RWPE1 (cell line): ENCODE results near the gene ZFYVE19.
A peak's percentile ranks its signal among the peaks of the same experiment; 100 is the strongest.

Source experiments
- CTCF ChIA-PET: fragments of 350-600 bp; sonication (Branson Sonifier 250); formaldehyde crosslinking; extraction: SDS; loops from one replicate; lab custom pipeline; 2021; lab: Yijun Ruan, JAX
- POLR2A ChIA-PET: fragments of 400-600 bp; formaldehyde crosslinking; extraction: SDS; loops from one replicate; lab custom pipeline; 2020; ENCODE audit warnings: antibody characterized with exemption; ENCODE audit not compliant: low non-redundant PET; lab: Yijun Ruan, JAX
- DNase-seq: peaks from one replicate; pipeline ENCODE4 v3.0.0; 2012; ENCODE audit warnings: low spot score
- H3K27ac ChIP-seq: fragments of 450-650 bp; 2 replicates; pipeline ENCODE4 v1.5.1; 2017
- TF ChIP-seq, protein P1 (sequence below): fragments of 450-650 bp; conservative IDR thresholded peaks from 2 replicates; pipeline ENCODE4 v1.5.1; 2017; ENCODE audit warnings: low read depth, mild to moderate bottlenecking

Gene ZFYVE19

DNA sequence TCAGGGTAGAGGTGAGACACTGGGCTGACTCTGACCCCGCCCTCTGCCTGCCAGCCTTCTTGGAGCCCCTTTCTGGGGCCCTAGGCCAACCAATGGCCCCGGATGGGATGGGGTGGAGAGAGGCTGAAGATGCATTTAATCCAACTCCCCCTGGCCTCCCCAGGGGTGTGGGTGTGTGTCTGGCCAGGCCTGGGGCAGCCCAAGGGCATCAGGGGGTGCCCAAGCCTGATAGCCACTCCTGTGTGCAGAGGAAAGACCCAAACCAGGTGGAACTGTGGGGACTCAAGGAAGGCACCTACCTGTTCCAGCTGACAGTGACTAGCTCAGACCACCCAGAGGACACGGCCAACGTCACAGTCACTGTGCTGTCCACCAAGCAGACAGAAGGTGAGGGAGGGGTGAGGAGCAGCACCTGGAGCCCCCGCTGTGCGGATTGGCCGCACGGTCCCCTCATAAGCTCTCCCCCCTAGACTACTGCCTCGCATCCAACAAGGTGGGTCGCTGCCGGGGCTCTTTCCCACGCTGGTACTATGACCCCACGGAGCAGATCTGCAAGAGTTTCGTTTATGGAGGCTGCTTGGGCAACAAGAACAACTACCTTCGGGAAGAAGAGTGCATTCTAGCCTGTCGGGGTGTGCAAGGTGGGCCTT lies 46.5 kb downstream of the ZFYVE19 start:
- no peak overlapping the region for H3K27ac ChIP-seq
- ChIA-PET CTCF (interaction anchor here (1.6 kb wide), 1 partner anchor 39 kb away, joined by 6 read pairs; no protein-coding TSS in a partner anchor), POLR2A (no interaction called here)
- TF ChIP-seq, protein P1, sequence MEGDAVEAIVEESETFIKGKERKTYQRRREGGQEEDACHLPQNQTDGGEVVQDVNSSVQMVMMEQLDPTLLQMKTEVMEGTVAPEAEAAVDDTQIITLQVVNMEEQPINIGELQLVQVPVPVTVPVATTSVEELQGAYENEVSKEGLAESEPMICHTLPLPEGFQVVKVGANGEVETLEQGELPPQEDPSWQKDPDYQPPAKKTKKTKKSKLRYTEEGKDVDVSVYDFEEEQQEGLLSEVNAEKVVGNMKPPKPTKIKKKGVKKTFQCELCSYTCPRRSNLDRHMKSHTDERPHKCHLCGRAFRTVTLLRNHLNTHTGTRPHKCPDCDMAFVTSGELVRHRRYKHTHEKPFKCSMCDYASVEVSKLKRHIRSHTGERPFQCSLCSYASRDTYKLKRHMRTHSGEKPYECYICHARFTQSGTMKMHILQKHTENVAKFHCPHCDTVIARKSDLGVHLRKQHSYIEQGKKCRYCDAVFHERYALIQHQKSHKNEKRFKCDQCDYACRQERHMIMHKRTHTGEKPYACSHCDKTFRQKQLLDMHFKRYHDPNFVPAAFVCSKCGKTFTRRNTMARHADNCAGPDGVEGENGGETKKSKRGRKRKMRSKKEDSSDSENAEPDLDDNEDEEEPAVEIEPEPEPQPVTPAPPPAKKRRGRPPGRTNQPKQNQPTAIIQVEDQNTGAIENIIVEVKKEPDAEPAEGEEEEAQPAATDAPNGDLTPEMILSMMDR = no peak
- DNase-seq = no peak

DNA sequence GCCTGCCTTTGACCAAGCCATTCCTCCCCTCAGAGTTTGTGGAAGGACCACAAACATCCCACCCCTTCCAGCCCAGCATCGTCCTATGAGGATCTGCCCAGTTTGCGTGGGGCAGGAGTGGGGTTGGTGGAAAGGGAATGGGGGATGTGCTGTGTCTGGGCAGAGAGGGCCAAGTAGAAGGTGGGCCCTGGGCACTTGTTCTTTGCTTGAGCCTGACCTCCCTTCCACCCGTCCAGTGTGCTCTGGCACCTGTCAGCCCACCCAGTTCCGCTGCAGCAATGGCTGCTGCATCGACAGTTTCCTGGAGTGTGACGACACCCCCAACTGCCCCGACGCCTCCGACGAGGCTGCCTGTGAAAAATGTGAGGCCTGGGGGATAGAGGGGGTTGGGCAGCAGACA lies 47.3 kb downstream of the ZFYVE19 start:
- ChIA-PET POLR2A (no interaction called here), CTCF (interaction anchor here (1.6 kb wide), 1 partner anchor 38 kb away, joined by 6 read pairs; no protein-coding TSS in a partner anchor)
- TF ChIP-seq, protein P1 = no peak
- H3K27ac ChIP-seq = no peak overlapping the region
- DNase-seq = no peak

DNA sequence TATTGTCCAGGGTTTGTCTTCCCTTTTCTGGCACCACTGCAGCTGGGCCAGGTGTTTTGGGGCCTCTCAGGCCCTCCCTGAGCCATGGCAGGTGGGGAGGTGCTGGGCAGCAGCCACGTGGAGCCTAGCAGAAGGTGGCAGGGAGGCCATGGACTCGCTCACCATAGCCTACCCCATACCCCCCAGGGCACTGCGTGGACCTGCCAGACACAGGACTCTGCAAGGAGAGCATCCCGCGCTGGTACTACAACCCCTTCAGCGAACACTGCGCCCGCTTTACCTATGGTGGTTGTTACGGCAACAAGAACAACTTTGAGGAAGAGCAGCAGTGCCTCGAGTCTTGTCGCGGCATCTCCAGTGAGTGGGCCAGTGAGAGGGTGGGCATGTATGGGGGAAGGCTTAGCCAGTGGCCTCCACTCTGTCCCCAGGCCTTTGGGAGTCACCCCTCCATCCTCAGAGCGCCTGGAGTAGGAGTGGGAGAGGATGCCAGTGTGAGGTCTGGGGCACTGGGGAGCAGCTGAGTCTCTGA lies 48.9 kb downstream of the ZFYVE19 start:
- ChIA-PET CTCF (interaction anchor here (0.7 to 7.7 kb wide), 5 partner anchors 18 to 40 kb away, joined by 3 to 157 read pairs (median 5); partner anchors contain the start of gene VPS18), POLR2A (no interaction called here)
- DNase-seq = no peak
- no peak overlapping the region for H3K27ac ChIP-seq
- TF ChIP-seq, protein P1 = no peak

DNA sequence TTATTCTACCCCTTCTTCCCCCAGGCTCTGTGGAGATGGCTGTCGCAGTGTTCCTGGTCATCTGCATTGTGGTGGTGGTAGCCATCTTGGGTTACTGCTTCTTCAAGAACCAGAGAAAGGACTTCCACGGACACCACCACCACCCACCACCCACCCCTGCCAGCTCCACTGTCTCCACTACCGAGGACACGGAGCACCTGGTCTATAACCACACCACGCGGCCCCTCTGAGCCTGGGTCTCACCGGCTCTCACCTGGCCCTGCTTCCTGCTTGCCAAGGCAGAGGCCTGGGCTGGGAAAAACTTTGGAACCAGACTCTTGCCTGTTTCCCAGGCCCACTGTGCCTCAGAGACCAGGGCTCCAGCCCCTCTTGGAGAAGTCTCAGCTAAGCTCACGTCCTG lies 49.9 kb downstream of the ZFYVE19 start:
- H3K27ac ChIP-seq = peak overlapping the region; percentile 12
- no peak for DNase-seq
- ChIA-PET POLR2A (interaction anchor here (1.6 kb wide), 1 partner anchor 10 kb away, joined by 6 read pairs; no protein-coding TSS in a partner anchor), CTCF (interaction anchor here (0.8 to 7.7 kb wide), 7 partner anchors 10 to 74 kb away, joined by 4 to 157 read pairs (median 19); partner anchors contain the start of genes RHOV and VPS18)
- TF ChIP-seq, protein P1 = no peak

DNA sequence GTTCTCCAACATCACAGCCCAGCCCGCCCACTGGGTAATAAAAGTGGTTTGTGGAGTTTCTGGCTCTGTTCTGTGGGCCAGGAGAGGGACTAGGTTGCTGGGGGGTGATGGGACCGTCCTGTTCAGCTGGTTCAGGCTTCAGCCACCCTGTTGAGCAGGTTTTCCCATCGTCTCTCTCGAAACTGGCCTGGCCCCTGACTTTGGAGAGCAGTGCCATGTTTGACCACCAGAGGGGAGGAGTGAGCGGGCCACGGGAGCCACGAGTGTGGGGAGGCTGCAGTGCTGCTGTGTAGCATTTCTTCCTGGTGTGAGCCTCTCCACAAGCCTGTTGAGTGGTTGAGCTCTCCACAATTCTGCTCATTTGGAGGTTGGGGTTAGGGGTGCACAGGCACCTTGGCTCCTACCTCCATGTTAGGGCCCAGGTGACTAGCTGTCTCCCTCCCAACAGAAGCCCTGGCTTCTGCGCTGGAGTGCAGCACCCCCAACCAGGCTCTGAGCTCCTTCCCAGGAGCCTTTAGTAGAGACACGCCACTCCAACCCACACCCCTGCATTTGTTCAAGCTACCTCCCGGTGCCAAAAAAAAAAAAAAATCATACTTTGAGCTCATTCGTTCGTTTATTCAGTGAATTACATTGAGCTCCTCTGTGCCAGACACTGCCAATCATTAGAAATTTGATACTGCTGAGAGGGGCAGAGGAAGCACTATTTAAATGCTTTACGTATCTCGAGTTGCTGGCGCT lies 50.9 kb downstream of the ZFYVE19 start:
- H3K27ac ChIP-seq = peak overlapping the region; percentile 12
- ChIA-PET CTCF (interaction anchor here (0.6 to 7.7 kb wide), 23 partner anchors 9 to 657 kb away, joined by 3 to 157 read pairs (median 6); partner anchors contain the start of genes RHOV, SPINT1 and VPS18), POLR2A (interaction anchor here (0.6 to 1.6 kb wide), 7 partner anchors 11 to 415 kb away, joined by 3 to 7 read pairs (median 5); partner anchors contain the start of genes RHOV and VPS18)
- peak; percentile 94 for DNase-seq
- TF ChIP-seq, protein P1 = peak; percentile 99

DNA sequence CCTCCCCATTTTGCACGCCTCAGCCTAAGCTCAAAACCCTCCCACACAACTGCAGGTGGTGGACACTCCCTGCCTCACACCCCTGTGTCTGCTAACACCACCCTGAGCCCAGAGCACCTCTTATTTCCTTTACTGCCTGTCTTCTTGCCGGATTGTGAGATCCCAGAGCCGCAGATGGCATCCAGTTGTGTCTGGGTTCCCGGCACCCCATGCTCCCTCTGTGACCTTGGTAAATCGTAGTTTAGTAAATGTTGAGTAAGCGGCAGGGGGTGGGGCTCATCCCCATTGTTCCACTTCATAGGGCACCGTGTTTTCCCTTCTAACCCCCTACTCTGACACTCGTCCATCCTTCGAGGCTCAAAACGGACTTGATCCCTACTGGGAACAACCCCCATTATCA lies 51.8 kb downstream of the ZFYVE19 start:
- CTCF ChIA-PET = interaction anchor here (0.5 to 7.7 kb wide), 19 partner anchors 8 to 185 kb away, joined by 3 to 157 read pairs (median 8); partner anchors contain the start of genes RHOV and VPS18
- POLR2A ChIA-PET = interaction anchor here (0.6 to 1.4 kb wide), 3 partner anchors 15 to 327 kb away, joined by 3 to 7 read pairs (median 6); partner anchors contain the start of genes RHOV and VPS18
- DNase-seq = no peak
- no peak overlapping the region for H3K27ac ChIP-seq
- TF ChIP-seq, protein P1 = no peak
